ENCODE data around the gene PLCB3. TPM values are rescaled to one million over a fixed set of nuclear protein-coding genes. Genes with fewer than 3 reads are reported as not detected.

Gene PLCB3
- total and polyA plus RNA-seq, 8 donors, result 5.7 to 13.1 (median 6.9) TPM

DNA sequence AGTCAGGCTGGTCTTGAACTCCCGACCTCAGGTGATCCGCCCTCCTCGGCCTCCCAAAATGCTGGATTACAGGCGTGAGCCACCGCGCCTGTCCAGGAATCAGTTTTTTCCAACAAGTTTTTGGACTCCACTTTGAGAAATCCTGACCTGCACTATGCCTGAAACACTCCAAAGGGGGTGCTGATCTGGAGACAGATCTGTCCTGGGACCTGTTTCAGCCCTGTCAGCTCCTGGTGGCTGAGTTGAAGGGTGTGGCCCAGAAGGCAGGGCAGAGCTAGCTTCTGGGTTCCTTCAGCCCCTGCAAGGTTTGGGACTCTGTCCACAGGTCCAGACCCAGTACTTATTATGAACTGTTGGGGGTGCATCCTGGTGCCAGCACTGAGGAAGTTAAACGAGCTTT lies 19.8 kb upstream of the PLCB3 start:
- no peaks in the 10 kb centered on the region for H3K27me3 ChIP-seq
- DNase-seq (no peak), ATAC-seq (no peak), FAIRE-seq (no peak)
- no peak overlapping the region for H3K27ac ChIP-seq
- intact Hi-C loops (cut with DNase I), result no loop called here
- TF ChIP-seq CTCF (IDR thresholded peaks at IDR 0.05), result no peak
- H3K36me3 ChIP-seq, result no peaks in the 10 kb centered on the region
- H3K9me3 ChIP-seq, result no peaks in the 10 kb centered on the region
- H3K4me1 ChIP-seq, result peaks cover 14 to 48% (median 14%) of the 10 kb centered on the region in 3 donors
- H3K4me3 ChIP-seq, result peak overlapping the region in 1 of 4 donors; percentile 81
- 81 to 90% methylated on average over 7 of the region's 7 CpGs for WGBS, 2 donors

DNA sequence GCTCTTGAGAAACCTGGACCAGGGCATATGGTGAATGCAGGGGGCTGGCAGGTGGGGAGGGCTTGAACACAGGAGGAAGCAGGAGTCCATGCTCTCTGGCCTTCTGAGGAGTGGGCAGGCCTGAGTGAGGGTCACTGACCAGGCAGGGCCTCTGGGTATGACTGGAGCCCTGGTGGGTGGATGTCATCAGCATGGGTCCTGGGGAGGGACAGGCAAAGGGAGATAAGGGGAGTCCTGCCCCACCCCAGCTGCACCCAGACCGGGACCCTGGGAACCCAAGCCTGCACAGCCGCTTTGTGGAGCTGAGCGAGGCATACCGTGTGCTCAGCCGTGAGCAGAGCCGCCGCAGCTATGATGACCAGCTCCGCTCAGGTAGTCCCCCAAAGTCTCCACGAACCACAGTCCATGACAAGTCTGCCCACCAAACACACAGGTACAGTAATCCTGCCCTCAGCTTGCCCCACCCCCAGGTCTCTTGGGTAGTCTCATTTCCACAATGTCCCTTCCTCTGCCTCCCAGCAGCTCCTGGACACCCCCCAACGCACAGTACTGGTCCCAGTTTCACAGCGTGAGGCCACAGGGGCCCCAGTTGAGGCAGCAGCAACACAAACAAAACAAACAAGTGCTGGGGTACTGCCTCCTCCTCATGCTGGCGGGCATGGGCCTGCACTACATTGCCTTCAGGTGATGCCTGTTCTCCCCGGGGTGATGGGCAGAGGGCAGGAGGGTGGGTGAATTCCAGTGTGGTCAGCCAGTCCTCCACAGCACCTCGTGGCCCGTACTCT lies 19.0 kb upstream of the PLCB3 start:
- FAIRE-seq (no peak), DNase-seq (peak in 3 of 6 donors; percentile 28 to 79 (median 46)), ATAC-seq (no peak)
- H3K4me3 ChIP-seq, result no peak overlapping the region
- WGBS, 2 donors, result 85 to 89% methylated on average over 14 to 15 of the region's 15 CpGs
- TF ChIP-seq CTCF (IDR thresholded peaks at IDR 0.05), result no peak
- H3K9me3 ChIP-seq, result no peaks in the 10 kb centered on the region
- H3K4me1 ChIP-seq, result peaks cover 14 to 46% (median 19%) of the 10 kb centered on the region in 3 donors
- intact Hi-C loops (cut with DNase I), result no loop called here
- no peak overlapping the region for H3K27ac ChIP-seq
- no peaks in the 10 kb centered on the region for H3K36me3 ChIP-seq
- H3K27me3 ChIP-seq, result no peaks in the 10 kb centered on the region

DNA sequence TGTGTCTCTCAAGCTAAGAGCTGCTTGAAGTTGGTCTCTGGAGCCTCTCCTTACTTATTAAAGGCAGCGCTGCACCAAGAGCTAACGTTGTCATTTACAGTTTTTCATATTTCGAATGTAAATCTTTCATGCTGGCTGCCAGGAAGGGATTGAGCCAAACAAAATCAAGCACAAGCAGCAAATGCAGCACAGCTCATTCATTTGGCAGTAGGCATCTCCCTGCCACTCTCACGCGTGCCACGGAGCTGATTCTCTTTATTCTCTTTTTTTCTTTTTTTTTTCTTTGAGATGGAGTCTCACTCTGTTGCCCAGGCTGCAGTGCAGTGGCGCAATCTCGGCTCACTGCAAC lies 18.4 kb upstream of the PLCB3 start:
- FAIRE-seq (no peak), ATAC-seq (no peak), DNase-seq (no peak)
- Histone ChIP-seq H3K36me3 (no peaks in the 10 kb centered on the region), H3K4me3 (no peak overlapping the region), H3K9me3 (no peaks in the 10 kb centered on the region), H3K4me1 (peaks cover 17 to 44% (median 22%) of the 10 kb centered on the region in 3 donors), H3K27me3 (no peaks in the 10 kb centered on the region), H3K27ac (no peak overlapping the region)
- intact Hi-C loops (cut with DNase I), result no loop called here
- 83 to 87% methylated on average over 8 of the region's 8 CpGs for WGBS, 2 donors
- no peak for TF ChIP-seq CTCF (IDR thresholded peaks at IDR 0.05)

DNA sequence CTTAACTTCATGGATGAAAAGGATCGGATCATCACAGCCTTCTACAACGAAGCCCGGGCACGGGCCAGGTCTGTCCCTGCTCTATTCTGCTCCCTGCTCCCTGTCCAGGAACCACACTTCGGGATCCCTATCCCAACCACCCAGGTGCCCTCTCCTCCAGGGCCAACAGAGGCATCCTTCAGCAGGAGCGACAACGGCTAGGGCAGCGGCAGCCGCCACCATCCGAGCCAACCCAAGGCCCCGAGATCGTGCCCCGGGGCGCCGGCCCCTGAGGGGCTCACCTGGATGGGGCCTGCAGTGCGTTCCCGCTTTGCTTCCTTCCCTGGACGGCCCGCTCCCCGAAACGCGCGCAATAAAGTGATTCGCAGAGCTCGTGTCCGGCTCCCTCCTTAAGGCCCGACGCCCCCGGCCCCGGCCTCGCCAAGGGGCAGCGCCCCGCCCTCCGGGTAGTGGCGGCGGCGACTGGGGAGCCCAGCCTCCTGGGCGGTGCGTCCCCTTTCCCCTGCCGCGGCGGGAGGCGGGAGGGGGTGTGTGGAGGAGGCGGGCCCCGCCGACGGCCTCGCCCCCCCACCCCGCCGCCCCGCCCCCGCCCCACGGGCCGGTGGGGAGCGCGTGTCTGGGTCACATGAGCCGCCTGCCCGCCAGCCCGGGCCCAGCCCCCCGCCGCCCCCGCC lies 17.3 kb upstream of the PLCB3 start, which contains the start of gene VEGFB:
TSS of gene VEGFB (plus strand) at position 672 of the 674 bp plus-strand sequence. CDS start 250 bp downstream, outside the sequence.
- H3K4me3 ChIP-seq, result peak within 1 kb of the TSS; percentile 55 to 78 (median 74)
- DNase-seq (peak; percentile 75 to 89 (median 86)), FAIRE-seq (no peak), ATAC-seq (peak; percentile 38 to 61 (median 50))
- no peaks in the 10 kb centered on the region for H3K9me3 ChIP-seq
- intact Hi-C loops (cut with DNase I), result no loop called here
- WGBS, 2 donors, result 1 to 2% methylated on average over 42 to 53 of the region's 62 CpGs
- H3K4me1 ChIP-seq, result peaks cover 25 to 45% (median 33%) of the 10 kb centered on the region in 3 donors
- no peaks in the 10 kb centered on the region for H3K27me3 ChIP-seq
- TF ChIP-seq CTCF (IDR thresholded peaks at IDR 0.05), result no peak
- peak within 1 kb of the TSS; percentile 75 to 90 (median 86) for H3K27ac ChIP-seq
- H3K36me3 ChIP-seq, result no peaks in the 10 kb centered on the region
